ENCODE measurements around the gene SGMS1. TPM values are rescaled to one million over a fixed set of nuclear protein-coding genes. Genes with fewer than 3 reads are reported as not detected.
"Not testable (repeated sequence)": the region's sequence is repeated elsewhere in the genome, so short reads cannot be mapped to it uniquely, and the experiment has no call there.

Gene SGMS1
- total RNA-seq, 6 experiments from 2014 or later, result 13.6 to 49.8 (median 20.0) TPM

DNA sequence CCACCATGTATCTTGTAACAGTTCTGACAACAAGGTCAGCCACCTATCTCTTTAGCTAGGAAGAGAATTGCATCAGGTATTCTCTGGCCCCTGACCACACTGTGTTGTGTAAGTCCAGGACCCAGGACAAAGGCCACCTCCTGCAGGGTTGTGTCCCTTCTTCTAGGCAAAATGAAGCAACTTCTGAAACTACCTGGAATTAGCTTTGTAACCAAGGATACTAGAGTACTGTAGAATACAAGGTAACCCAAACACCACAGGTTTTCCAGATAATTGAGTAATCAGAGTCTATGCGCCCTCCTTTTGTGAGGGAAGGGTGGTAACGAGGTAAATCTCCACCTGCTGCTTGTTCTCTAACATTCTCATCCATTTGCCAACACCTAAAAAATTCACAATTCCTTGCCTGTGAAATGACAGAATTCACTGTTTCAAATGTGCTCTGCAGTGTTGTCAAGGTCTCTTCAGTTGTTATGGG, 51.7 kb downstream of the SGMS1 start:
- peak; percentile 65 to 87 (median 80) for DNase-seq
- peak; percentile 88 to 93 (median 91) for ATAC-seq
- Histone ChIP-seq H3K4me1 (peaks cover 0 to 48% (median 21%) of the 10 kb centered on the region in 4 donors), H3K9me3 (no peaks in the 10 kb centered on the region), H3K27ac (peak overlapping the region in 2 of 3 donors; percentile 41 to 51), H3K27me3 (no peaks in the 10 kb centered on the region), H3K4me3 (no peak overlapping the region), H3K36me3 (no peaks in the 10 kb centered on the region)
- no peak for TF ChIP-seq POLR2A (IDR thresholded peaks at IDR 0.05)
- TF ChIP-seq, protein P1, sequence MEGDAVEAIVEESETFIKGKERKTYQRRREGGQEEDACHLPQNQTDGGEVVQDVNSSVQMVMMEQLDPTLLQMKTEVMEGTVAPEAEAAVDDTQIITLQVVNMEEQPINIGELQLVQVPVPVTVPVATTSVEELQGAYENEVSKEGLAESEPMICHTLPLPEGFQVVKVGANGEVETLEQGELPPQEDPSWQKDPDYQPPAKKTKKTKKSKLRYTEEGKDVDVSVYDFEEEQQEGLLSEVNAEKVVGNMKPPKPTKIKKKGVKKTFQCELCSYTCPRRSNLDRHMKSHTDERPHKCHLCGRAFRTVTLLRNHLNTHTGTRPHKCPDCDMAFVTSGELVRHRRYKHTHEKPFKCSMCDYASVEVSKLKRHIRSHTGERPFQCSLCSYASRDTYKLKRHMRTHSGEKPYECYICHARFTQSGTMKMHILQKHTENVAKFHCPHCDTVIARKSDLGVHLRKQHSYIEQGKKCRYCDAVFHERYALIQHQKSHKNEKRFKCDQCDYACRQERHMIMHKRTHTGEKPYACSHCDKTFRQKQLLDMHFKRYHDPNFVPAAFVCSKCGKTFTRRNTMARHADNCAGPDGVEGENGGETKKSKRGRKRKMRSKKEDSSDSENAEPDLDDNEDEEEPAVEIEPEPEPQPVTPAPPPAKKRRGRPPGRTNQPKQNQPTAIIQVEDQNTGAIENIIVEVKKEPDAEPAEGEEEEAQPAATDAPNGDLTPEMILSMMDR (IDR thresholded peaks at IDR 0.05), result no peak
- intact Hi-C loops (cut with DNase I), result loop anchor here in 1 of 2 donors (10.0 kb wide), 1 partner anchor 53 kb away; the partner anchor contains the start of gene SGMS1
- WGBS (ENCODE audit: insufficient coverage, low coverage, low lambda C conversion rate, missing lambda C conversion rate), result 45% methylated on average over 2 of the region's 2 CpGs

DNA sequence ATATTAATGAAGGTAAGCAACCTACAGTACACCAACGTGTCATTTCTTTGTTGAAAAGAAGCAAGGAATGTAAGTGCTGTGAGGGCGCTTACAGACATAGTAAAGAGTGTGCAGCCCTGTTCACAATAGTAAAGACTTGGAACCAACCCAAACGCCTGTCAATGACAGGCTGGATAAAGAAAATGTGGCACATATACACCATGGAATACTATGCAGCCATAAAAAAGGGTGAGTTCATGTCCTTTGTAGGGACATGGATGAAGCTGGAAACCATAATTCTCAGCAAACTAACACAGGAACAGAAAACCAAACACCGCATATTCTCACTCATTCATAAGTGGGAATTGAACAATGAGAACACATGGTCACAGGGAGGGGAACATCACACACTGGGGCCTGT, 55.0 kb downstream of the SGMS1 start:
- H3K27ac ChIP-seq; H3K36me3 ChIP-seq; H3K4me3 ChIP-seq; ATAC-seq; DNase-seq; H3K27me3 ChIP-seq; intact Hi-C loops (cut with DNase I); H3K9me3 ChIP-seq: not testable (repeated sequence)
- H3K4me1 ChIP-seq, result peaks cover 0 to 77% (median 36%) of the 10 kb centered on the region in 4 donors
- 93% methylated on average over 4 of the region's 4 CpGs for WGBS (ENCODE audit: insufficient coverage, low coverage, low lambda C conversion rate, missing lambda C conversion rate)

DNA sequence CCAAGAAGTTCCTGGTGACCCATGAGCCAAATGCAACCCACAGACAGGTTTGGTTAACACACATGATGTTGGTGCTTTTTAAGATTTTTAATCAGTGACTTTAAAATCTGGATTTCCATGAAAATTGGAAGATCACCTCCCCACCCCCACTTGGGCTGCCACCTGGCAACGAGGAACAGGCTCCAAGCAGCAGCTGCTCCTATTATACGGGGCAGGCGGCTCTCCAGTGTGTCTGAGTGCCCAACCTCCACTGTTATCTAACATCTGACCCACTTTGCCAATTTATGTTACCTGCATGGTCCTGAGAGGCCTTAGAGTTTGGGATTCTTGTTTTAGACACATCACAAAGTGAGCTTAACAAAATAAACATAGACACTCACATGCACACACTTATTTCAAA, 56.4 kb downstream of the SGMS1 start:
- intact Hi-C loops (cut with DNase I), result no loop called here
- peaks cover 0 to 76% (median 34%) of the 10 kb centered on the region in 4 donors for H3K4me1 ChIP-seq
- TF ChIP-seq, protein P1 (IDR thresholded peaks at IDR 0.05), result no peak
- no peak for TF ChIP-seq POLR2A (IDR thresholded peaks at IDR 0.05)
- H3K9me3 ChIP-seq, result no peaks in the 10 kb centered on the region
- 25% methylated on average over 2 of the region's 3 CpGs for WGBS (ENCODE audit: insufficient coverage, low coverage, low lambda C conversion rate, missing lambda C conversion rate)
- H3K36me3 ChIP-seq, result no peaks in the 10 kb centered on the region
- peak overlapping the region in 2 of 3 donors; percentile 68 to 80 for H3K27ac ChIP-seq
- peak; percentile 19 to 62 (median 61) for ATAC-seq
- no peaks in the 10 kb centered on the region for H3K27me3 ChIP-seq
- DNase-seq, result peak in 2 of 3 donors; percentile 73 to 77
- no peak overlapping the region for H3K4me3 ChIP-seq

DNA sequence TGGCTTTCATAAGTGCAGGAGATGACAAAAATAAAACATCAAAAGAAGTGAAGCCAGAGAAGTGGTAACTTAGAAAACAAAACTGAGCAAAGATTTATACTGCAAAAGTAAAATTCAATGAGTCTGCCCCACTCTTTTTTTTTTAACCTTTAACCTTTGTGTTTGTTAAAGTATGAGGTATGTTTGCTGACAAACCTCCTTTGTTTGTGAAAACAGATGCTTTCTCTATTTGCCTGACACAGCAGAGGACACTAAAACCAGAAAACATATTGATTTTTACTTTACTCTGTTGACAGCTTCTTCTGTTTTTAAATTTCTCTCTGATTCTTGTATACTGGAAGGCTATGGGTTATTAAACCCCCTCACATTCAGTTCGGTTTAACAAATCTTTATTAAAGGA, 57.6 kb downstream of the SGMS1 start:
- intact Hi-C loops (cut with DNase I), result no loop called here
- Histone ChIP-seq H3K27ac (peak overlapping the region; percentile 68 to 80 (median 70)), H3K4me1 (peaks cover 0 to 75% (median 36%) of the 10 kb centered on the region in 4 donors), H3K4me3 (peak overlapping the region in 1 of 3 donors; percentile 8), H3K9me3 (no peaks in the 10 kb centered on the region), H3K27me3 (no peaks in the 10 kb centered on the region), H3K36me3 (no peaks in the 10 kb centered on the region)
- DNase-seq (no peak), ATAC-seq (peak; percentile 60 to 70 (median 66))
- 15% methylated on average over 1 of the region's 1 CpG for WGBS (ENCODE audit: insufficient coverage, low coverage, low lambda C conversion rate, missing lambda C conversion rate)
- TF ChIP-seq POLR2A (IDR thresholded peaks at IDR 0.05), result no peak
- TF ChIP-seq, protein P1 (IDR thresholded peaks at IDR 0.05), result no peak

DNA sequence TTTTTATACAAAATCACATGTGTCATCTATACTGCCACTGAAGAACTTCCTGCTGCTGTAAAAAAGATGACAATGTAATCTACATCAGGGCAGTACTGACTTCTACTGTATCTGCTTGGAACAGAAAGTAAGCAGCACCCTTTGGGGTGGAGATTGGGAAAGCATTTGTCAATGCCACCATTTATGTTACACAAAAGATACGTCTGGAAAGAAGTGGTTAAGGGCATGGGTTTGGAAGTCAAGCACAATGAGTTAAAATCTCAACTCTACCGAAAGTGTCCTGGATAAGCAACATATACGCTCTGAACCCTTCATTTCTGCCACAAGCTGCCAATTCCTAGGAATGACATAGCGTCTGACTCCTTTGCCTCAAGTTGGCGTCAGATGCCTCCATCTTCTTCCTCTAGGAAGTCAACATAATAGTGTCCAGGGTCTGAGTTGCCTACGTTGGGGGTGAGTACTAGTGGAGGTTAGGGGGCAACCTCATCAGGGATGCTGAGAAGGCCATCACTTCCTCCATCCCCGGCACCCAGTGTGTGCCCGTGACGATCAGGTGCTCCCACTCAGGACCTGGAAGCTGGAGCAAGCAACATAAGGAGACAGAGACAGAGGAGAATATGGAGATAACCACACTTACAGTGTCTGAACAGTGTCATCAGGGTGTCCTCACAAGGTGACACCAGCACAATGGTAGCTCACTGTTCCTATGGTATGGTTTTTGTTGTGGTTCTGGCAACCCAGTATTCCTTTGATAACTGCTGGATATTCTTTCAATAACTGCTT, 58.3 kb downstream of the SGMS1 start:
- DNase-seq (no peak), ATAC-seq (peak in 3 of 4 donors; percentile 1 to 18 (median 11))
- Histone ChIP-seq H3K27ac (peak overlapping the region; percentile 68 to 80 (median 70)), H3K4me3 (peak overlapping the region in 1 of 3 donors; percentile 8), H3K27me3 (no peaks in the 10 kb centered on the region), H3K9me3 (no peaks in the 10 kb centered on the region), H3K4me1 (peaks cover 0 to 74% (median 36%) of the 10 kb centered on the region in 4 donors), H3K36me3 (no peaks in the 10 kb centered on the region)
- TF ChIP-seq POLR2A (IDR thresholded peaks at IDR 0.05), result no peak
- TF ChIP-seq, protein P1 (IDR thresholded peaks at IDR 0.05), result no peak
- intact Hi-C loops (cut with DNase I), result no loop called here
- WGBS (ENCODE audit: insufficient coverage, low coverage, low lambda C conversion rate, missing lambda C conversion rate), result 42% methylated on average over 7 of the region's 9 CpGs
